HK-2 (cell line): ENCODE results near the gene C3orf18.

Experiments
- DNase-seq: peaks from one replicate; pipeline ENCODE4 v3.0.0-alpha.2; 2018; ENCODE audit not compliant: unreplicated experiment

Gene C3orf18

DNA sequence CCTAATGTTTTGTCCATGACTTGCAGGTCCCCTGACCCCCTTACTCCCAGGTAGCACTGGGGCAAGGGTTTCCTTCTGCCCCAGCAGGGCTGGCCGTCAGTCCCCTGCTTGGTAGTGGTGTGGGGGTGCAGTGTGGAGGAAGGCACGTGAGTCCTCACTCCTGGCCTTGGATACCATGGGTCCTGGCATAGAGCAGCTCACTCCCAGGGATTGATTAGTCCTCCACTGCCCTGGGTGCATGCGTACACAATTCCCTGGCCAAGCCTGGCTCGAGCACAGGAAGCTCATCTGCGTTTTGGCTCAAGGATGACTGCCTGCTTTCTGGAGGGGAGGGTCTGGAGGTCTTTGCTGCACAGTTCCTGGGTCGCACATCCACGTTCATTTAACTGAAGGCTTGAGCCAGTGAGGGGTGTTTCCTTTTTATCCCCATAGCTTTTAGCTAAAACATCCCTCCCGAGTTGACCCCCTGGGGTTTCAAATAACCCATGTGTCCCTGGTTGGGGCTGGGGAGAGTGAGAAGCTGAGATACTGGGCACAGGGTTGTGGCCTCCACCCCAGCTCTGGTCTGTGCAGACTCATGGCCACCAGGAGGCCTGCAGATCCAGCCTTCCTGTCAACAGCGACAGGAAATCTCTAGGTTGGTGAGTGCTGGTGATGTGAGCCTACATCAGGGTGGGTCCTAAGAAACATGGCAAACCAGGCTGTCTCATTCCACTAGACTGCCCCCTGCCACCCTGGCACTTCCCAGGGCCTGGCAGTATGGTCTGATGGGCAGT lies 13.3 kb upstream of the C3orf18 start:
- DNase-seq: no peak

DNA sequence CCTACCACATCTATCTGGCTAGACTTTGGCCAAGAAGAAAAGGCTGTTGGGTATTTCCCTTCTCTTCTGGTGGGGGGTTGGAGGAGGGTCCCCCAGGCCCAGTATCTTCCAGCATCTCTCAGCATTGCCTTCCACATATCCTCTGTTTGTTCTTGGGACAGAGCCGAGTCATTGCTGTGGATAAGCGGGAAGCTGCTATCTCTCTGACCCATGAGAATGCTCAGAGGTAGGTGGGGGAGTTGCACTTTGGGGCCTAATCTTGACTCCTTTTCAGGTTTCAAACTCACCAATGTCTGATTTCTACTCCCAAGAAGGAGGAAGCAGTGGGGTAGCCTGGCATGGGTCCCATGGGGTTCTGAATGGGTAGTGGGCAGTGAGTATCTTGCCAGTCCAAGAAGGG lies 9.8 kb upstream of the C3orf18 start:
- DNase-seq: no peak

DNA sequence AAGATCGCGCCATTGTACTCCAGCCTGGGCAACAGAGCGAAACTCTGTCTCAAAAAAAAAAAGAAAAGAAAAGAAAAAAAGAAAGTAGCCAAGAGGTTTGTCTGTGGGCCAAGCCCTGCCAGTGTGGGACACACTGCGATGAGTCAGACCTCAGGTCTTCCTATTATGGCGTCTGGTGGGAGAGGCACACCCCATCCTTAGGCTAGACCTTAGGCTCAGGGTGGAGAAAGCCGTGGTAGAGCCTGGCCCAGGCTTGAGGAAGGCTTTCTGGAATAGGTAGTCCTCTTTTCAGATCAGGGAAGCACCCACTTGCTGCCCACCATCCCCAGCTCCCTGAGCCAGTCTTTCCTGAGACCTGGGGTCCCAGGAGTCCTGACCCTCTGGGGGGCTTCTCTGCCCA lies 7.8 kb upstream of the C3orf18 start:
- no peak for DNase-seq

DNA sequence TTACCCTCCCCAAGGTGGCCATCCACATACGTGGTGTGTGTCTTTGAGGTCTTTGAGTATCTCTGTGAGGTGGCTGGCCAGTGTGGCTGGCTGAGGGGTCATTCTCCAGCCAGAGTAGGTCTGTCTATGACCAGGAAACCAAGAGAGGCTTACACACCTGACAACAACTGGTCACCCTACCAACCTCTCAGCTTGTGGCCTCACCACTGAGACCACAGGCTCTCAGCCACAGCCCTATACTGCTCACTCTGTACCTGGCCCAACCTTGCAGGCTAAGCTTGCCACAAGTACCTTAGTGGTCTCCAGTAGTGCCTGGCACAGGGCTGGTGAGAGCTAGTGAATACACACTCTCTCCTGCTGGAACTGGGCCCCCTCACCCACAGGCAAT lies 6.9 kb upstream of the C3orf18 start:
- no peak for DNase-seq

DNA sequence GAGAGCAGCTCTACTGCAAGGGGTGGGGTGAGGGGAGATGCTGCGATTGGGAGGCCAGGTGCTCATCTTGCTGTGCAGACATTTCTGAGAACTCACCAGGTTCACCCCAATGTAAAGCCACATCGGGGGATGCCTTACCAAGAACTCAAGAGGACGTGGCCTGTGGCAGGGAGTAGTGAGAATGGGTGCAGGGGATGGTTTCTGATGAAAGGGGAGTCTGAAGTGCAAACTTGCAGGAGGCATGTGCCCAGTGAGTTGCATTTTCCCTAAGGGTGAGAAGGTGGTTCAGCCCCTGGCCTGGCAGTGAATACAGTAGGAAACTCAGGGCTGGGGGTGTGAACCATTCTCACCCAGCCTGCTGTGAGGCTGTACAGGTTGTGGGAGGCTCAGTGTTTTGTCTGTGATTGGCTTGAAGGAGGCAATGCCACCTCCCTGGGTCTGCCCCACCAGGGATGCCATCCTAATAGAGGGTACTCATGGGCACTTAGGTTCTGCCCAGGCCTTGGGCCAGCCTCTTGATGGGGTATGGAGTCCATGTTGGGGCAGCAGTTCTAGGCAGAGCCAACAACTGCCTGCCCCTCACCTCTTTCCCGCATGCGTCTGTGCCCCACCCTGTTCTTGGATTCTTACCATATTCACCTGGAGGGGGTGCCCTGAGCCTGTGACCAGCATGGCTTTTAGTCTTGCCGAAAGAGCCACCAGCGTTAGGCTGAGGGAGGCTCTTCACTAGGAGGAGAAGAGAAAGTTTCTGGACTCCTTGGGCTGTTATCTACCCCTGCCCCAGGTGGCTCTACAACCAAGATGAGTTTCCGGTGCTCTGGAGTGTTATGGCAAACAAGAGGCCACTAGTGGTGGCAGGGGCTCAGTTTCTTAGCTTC lies 6.3 kb upstream of the C3orf18 start:
- no peak for DNase-seq

DNA sequence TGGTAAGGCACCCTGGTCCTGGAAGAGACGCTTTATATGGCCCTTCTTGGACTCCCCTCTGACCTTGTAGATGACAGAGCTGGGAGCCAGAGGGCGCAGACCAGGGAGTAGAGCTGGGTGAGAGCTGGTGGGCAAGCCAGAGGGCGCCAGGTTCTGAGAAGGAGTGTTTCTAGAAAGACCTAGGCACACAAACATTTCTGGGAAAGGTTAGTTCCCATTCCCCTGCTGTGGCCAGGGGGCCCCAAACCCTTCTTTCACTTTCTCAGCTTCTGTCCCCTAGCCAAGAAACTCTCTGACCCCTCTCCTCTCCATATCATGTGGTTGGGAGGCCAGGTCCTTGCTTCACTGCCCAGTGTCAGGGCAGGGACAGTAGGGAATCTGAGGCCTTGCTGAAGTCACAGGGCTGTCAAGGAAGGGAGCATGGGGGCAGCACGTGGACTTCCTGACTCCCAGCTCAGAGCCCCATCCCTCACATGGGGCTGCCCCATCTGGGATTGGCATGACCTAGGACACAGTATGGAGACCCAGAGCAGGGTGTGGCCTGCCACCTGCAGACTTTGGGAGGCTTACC lies 5.3 kb upstream of the C3orf18 start:
- DNase-seq: no peak

DNA sequence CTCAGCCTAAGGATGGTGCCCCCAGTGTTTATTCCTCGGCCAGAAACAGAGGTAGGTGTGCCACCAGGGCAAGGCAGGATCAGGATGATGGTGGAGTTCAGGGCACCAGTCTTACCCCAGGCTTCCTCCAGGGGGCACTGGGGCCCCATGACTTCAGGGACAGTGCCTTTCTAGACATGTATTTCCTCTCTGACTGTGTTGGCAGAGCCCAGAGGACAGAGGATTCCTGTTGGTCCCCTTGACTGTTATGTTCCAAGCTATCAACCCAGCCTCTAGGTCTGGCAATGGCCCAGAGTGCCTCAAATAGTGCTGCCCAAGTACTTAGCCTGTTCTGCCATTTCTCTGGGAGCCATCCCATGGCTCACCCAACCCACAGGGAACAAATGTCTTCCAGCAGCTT lies 4.6 kb upstream of the C3orf18 start:
- peak; percentile 60 for DNase-seq

DNA sequence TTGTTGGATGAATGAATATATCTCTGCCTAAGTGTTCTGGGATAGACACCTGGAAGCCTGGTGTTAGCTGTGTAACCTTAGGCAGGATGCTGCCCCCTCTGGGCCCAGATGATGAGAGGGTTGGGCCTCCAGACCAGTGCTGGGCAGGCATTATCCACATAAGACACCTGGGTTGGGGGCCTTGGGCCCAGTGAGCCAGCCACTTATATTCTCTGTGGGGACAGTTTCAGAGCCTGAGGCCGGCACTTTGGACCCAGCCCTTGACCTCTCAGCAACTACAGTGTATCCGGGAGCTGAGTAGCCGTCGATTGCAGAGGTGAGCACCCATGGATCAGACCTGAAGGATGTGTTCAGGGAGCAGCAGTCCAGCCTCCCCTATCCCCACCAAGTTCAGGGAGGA lies 3.9 kb upstream of the C3orf18 start:
- DNase-seq: no peak

DNA sequence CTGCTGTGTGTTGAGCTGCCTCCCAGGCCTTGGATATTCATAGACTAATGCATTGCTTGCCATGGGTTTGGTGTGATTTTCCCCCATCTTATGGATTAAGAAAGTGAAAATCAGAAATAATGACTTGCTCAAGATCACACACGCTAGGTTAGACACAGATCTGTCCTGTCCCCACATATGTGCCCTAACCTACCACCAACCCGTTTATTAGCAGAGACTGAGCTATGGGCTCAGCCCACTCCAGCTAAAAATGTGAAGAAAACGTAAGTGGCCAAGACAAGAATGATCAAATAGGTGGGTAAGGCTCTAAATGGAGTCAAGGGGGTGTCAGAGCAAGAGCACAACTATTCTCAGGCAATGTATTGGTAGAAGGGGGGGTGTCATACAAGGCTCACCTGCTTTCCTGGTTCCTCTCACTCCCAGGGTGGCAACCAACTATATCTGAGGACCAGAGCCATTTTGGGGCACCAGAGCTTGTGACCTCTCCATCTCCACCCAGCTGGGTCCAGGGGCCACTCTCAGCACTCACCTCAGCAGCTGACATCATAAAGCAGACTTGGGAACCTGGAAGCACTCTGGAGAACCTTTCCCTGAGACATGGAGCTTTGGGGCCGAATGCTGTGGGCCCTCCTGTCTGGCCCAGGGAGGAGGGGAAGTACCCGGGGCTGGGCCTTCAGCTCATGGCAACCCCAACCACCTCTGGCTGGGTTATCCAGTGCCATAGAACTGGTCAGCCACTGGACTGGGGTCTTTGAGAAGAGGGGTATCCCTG lies 3.1 kb upstream of the C3orf18 start:
- DNase-seq: no peak

DNA sequence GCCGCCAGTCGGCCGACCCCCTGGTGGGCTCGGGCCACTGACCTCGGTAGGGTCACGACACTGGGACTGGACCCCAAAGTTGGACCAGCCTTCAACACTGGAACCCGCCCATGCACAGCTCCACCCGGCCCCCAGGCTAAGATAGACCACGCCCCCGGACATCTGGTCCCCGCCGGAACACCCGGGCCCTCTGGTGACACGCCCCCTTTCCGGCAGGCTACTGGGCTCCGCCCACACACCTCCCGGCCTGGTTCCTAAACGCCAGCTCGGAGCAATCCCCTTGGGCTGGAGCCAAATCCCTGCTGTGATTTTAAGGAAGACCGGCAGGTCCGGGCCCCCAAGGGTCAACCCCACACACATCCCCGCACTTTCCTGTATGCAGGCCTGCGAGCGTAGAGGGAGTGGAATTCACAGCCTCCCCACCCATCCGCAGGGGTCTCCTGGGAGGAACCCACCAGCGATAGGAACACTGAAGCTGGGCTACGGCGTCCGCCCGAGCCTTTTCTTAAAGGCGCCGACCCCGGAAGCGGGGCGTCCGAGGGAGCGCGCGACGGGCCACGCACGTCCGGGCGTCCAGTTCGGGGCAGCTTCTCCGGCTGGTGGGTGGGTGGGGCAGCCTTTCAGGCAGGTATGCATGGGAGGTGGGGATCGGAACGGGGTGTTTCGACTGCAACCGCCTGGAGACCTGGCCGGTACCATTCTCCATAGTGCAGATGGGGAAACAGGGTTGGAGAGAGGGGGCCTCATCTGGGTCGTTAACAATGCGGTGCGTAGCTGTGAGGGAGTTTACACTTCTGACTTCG lies 1.6 kb upstream of the C3orf18 start, which contains the start of gene HEMK1:
HEMK1 (plus strand) TSS at position 576 of the 803 bp plus-strand sequence. CDS start 1,583 bp downstream, outside the sequence.
- peak; percentile 91 for DNase-seq

DNA sequence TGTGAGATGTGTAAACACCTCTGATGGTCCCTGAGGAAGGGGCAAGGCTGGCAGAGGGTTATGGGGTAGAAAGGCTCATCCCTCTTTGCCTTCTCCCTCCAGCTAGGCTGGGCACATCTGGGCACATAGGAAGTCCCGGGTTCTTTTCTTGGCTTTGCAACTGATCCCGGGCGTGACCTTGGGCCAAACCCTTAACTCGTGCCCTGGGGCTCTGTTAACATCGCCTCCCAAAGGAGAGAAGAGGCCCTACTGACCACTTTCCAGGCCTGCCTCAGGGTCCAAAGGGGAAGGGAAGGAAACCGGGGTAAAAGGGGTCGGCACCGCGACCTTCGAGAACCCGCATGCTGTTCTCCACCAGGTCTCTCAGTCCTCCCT lies 549 bp downstream of the C3orf18 start:
- DNase-seq: no peak

DNA sequence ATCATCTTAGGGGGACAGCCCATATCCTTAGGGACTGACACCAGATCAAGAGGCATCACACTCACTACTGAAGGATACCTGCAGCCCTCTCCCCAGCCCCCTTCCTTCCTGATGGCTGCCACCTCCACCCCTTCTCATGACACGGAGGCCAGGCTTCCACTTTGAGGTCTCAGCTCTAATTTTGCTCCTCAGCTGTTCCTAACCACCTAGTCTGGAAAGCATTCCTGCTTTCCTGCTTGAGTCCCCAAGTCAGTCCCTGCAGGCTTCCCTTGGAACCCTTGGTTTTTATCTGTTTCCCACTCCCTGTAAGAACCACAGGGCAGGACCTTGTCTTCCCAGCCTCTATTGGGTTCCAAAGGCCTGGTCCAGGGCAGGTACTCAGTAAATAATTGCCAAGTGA lies 3.2 kb downstream of the C3orf18 start:
- no peak for DNase-seq

DNA sequence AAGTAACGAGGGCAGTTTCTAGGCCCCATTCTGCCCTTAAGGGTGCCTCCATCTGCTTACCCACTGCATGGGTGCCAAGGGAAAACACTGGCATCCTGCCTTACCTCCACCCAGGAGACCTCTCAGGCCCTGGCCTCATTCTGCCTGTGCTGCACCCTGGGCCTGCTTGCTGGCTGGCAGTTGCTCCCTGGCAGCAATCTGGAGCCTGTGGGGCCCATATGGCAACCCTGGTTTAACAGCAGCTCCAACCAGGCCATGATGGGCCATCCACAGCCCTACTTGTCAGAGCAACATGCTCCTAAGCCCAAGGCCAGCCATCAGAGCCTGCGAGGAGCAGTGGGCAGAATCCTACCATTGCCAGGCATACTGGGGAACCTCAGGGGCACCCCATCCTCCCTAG lies 3.7 kb downstream of the C3orf18 start:
- DNase-seq: no peak

DNA sequence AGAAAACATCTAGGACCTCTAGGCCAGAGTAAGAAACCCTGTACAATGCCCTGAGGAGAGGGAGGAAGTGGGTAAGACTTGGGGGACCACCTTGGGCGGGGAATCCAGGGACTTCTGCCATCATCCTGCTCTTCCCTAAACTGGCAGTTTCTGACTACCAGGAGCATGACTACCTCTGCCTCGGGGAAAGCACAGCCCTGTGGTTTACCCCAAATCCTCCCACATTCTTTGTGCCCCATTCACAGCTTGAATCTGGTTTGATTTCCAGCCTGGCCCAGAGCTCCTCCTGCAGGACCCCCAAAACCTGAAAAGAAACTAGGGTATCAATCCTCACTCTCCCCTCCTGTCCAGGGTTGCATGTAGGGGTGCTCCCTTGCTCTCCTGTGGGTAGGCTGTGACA lies 4.7 kb downstream of the C3orf18 start:
- no peak for DNase-seq

DNA sequence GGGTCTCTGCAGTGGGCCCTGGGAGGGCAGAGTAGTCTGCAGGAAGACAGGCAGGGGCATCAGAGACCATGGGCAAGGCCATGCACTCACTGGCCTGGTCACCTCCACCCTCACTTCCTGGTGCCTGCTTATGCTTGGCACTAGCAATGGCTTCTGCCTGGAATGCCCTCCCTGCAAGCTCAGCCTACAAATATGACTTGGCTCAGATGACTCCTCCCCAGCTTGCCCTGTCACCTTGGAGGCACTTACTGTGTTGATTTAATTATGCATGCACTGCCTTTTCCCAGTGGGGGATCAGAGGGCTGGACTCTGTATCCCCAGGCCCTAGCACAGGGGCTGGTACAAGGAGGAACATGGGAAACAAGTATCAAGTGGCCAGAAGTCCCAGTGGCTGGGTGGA lies 7.8 kb downstream of the C3orf18 start:
- no peak for DNase-seq

DNA sequence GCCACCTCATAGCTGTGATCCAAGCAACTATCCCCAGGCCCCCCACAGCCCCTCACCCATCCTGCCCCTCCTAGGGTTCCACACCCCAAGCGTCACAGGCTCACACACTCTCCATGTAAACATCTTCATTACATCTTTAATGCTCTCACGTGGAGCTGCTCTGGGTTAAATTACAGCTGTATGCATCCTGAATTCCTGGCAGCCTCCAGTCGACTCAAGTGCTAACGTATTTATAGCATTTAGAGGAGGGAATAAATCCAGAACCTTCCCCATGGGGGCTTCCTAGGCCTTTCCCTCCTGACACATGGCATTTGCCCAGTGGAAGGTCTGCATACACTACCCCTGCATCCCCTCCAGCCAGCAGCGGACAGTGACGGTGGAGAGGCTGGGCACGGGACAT lies 9.6 kb downstream of the C3orf18 start:
- DNase-seq: no peak

DNA sequence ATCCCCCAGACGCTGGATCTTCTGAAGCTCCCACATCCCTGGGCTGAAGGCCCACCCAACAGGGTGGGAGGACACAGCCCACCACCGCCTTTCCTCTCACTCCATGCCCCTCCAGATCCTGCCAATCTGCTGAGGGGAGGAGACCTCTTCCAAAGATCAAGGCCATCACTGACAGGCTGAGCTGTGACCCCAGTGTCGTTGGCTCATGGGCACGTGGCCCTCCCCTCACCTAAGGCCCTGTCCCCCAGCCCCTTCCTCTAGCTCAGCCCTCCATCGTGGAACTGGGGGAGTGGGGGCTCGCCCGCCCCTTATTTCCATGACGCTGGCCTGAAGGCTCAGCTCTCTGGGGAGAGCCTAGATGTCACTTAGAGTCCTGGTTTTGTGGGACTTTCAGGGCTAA lies 10.4 kb downstream of the C3orf18 start:
- DNase-seq: no peak

DNA sequence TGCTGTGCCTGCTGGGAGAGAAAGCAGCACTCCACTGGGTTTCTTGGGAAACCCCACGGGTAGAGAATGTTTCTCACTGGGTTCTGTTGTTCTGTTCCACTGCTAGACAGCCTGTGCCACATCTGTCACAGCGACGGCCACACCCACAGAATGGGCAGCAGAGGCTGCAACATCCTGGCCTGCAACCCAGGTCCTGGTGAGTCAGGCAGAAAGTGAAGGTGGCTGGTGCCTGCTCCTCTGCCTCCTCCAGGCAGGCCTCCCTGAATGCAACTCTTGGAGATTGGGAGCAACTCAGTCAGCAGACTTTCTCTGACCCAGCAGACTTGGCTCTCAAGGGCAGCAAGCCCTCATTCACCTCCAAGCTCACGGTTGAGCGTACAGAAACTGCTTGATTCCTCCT lies 13.0 kb downstream of the C3orf18 start:
- DNase-seq: no peak

DNA sequence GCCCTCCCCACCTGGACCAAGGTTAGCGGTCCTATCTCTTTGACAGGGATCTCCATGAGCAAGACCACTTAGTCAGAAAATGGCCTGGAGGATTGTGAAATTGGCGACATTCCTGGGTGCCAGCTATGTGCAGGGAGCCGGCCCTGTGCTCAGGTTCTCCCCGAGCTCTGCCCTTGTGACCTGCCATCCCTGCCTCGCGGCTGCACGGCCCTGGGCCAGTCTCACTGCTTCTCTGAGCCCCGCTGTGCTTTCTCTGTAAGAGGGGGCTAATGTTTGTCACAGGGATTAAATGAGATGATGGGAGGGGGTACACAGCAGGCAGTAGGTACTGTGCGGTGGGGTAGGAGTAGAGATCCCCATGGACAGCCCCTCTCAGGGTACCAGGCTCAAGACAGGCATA lies 14.9 kb downstream of the C3orf18 start:
- no peak for DNase-seq

DNA sequence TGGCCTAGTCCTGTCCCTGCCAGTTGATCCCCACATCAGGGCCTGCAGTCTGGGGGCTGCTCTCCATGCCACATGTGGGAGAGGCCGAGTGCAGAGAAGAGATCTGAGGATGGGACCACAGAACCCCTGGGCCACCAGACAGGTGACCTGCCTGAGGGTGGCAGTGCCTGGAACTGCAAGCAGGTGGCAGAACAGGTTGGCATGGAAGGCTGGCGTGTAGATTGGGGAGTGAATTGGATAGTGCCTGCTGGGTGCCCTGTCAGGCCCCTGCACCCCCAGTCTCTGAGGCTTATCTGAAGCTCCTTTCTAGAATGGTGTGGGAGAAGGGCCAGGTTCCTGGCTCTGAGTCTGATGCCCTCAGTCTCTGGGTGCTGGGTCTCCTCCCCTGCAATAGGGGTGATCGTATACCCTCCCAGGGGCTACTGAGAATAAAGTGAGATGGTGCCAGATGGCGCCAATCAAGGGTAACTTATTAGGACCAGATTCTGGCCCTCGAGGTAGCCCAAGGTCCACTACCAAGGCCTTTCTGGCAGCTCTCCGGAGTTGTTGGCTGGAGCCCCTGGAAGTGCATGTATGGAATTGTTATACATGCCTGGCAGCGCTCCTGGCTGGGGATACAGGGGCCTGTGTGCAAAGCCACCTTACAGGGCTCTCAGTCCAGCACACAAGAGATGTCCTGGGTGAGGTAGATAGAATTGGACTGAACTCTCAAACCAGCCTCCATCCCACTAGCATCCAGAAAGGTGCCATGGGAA lies 15.7 kb downstream of the C3orf18 start:
- no peak for DNase-seq
